Spinal cord (tissue), 10 donors: ENCODE data around the gene ELANE. TPM values are rescaled to one million over a fixed set of nuclear protein-coding genes. Genes with fewer than 3 reads are reported as not detected.
A peak's percentile ranks its signal among the peaks of the same experiment; 100 is the strongest.
"Not testable (repeated sequence)": the region's sequence is repeated elsewhere in the genome, so short reads cannot be mapped to it uniquely, and the experiment has no call there.

ENCODE experiments used
- DNase-seq, 6 donors: peaks; one replicate each; pipeline versions ENCODE4 v3.0.0 to v3.0.0-alpha.2; 2013 to 2015; ENCODE audit warnings: low spot score in 6 of 6, low read depth in 4 of 6
- H3K27ac ChIP-seq: one replicate; pipeline ENCODE4 v1.5.1; 2013; ENCODE audit warnings: low read depth, low read length, control low read depth
- H3K27me3 ChIP-seq: one replicate; pipeline ENCODE4 v1.6.1; 2013; ENCODE audit warnings: low read length; ENCODE audit not compliant: control insufficient read depth, insufficient read depth
- H3K36me3 ChIP-seq: one replicate; pipeline ENCODE4 v1.6.1; 2013; ENCODE audit warnings: low read length; ENCODE audit not compliant: control insufficient read depth, insufficient read depth
- H3K4me1 ChIP-seq: one replicate; pipeline ENCODE4 v1.6.1; 2013; ENCODE audit warnings: low read length; ENCODE audit not compliant: control insufficient read depth, insufficient read depth
- H3K4me3 ChIP-seq: one replicate; pipeline ENCODE4 v1.5.1; 2013; ENCODE audit warnings: low read depth, low read length, control low read depth
- H3K9me3 ChIP-seq: one replicate; pipeline ENCODE4 v1.6.1; 2013; ENCODE audit warnings: low read length; ENCODE audit not compliant: control insufficient read depth, insufficient read depth
- WGBS: methylation state at CpG from one replicate; pipeline ENCODE4 v1.1.5; 2013; ENCODE audit warnings: missing lambda C conversion rate; ENCODE audit not compliant: insufficient coverage; 5-methylcytosine and 5-hydroxymethylcytosine counted together
- polyA plus RNA-seq, 2 donors: library from polyadenylated mRNA; unstranded; fragments of 120-200 nt; gene quantifications; one replicate each; pipeline ENCODE4 v1.2.1, GENCODE V29; 2013; ENCODE audit not compliant: insufficient read length in 2 of 2
- total RNA-seq, 2 donors: library from RNA; depleted of rRNA in 1 of 2; stranded (reverse); fragments of 120-200 nt in 1 of 2; fragments of >200 nt in 1 of 2; gene quantifications; one replicate each; pipeline versions ENCODE4 v1.2.3 to v1.2.4, GENCODE V29; 2013 to 2014
- donor health status: healthy.

Gene ELANE
- total and polyA plus RNA-seq, 4 donors: 0.18 to 23.5 (median 0.99) TPM; not detected in 1

GRCh38 chr19:885536-886224, 33.6 kb downstream of the ELANE start:
- Histone ChIP-seq H3K9me3 (no peaks in the 10 kb centered on the region), H3K27me3 (no peaks in the 10 kb centered on the region), H3K4me3 (no peak overlapping the region), H3K36me3 (peaks cover 96% of the 10 kb centered on the region), H3K4me1 (peaks cover 13% of the 10 kb centered on the region), H3K27ac (no peak overlapping the region)
- DNase-seq: no peak
- WGBS: 95% methylated on average over 64 of the region's 64 CpGs

GRCh38 chr19:887072-887471, 35.0 kb downstream of the ELANE start:
- no peaks in the 10 kb centered on the region for H3K9me3 ChIP-seq
- no peaks in the 10 kb centered on the region for H3K27me3 ChIP-seq
- peaks cover 20% of the 10 kb centered on the region for H3K4me1 ChIP-seq
- H3K27ac ChIP-seq: no peak overlapping the region
- peaks cover 90% of the 10 kb centered on the region for H3K36me3 ChIP-seq
- WGBS: 94% methylated on average over 3 of the region's 16 CpGs
- no peak overlapping the region for H3K4me3 ChIP-seq
- DNase-seq: peak in 2 of 6 donors; percentile 64 to 76

- 97% methylated on average over 10 of the region's 10 CpGs for WGBS
- Histone ChIP-seq H3K27ac (no peak overlapping the region), H3K36me3 (peaks cover 85% of the 10 kb centered on the region), H3K9me3 (no peaks in the 10 kb centered on the region), H3K27me3 (no peaks in the 10 kb centered on the region), H3K4me3 (no peak overlapping the region), H3K4me1 (peaks cover 23% of the 10 kb centered on the region)
- no peak for DNase-seq
Observed at GRCh38 chr19:887599-887998, 35.5 kb downstream of the ELANE start.

- peaks cover 73% of the 10 kb centered on the region for H3K36me3 ChIP-seq
- no peak overlapping the region for H3K27ac ChIP-seq
- no peak for DNase-seq
- no peak overlapping the region for H3K4me3 ChIP-seq
- 95% methylated on average over 22 of the region's 30 CpGs for WGBS
- no peaks in the 10 kb centered on the region for H3K9me3 ChIP-seq
- H3K27me3 ChIP-seq: no peaks in the 10 kb centered on the region
- peaks cover 23% of the 10 kb centered on the region for H3K4me1 ChIP-seq
Observed at GRCh38 chr19:888581-889385, 36.7 kb downstream of the ELANE start.

- H3K36me3 ChIP-seq: peaks cover 63% of the 10 kb centered on the region
- H3K27ac ChIP-seq: no peak overlapping the region
- no peak overlapping the region for H3K4me3 ChIP-seq
- H3K4me1 ChIP-seq: peaks cover 23% of the 10 kb centered on the region
- 97% methylated on average over 26 of the region's 26 CpGs for WGBS
- DNase-seq: no peak
- no peaks in the 10 kb centered on the region for H3K27me3 ChIP-seq
- no peaks in the 10 kb centered on the region for H3K9me3 ChIP-seq
Observed at GRCh38 chr19:889662-890295, 37.7 kb downstream of the ELANE start.

GRCh38 chr19:890831-891230, 38.7 kb downstream of the ELANE start:
- H3K4me3 ChIP-seq: no peak overlapping the region
- no peak overlapping the region for H3K27ac ChIP-seq
- H3K36me3 ChIP-seq: peaks cover 52% of the 10 kb centered on the region
- no peaks in the 10 kb centered on the region for H3K27me3 ChIP-seq
- H3K4me1 ChIP-seq: peaks cover 23% of the 10 kb centered on the region
- no peaks in the 10 kb centered on the region for H3K9me3 ChIP-seq
- 85% methylated on average over 13 of the region's 18 CpGs for WGBS
- no peak for DNase-seq

- H3K27ac ChIP-seq, H3K9me3 ChIP-seq, H3K27me3 ChIP-seq, DNase-seq: not testable (repeated sequence)
- 92% methylated on average over 37 of the region's 50 CpGs for WGBS
- H3K36me3 ChIP-seq: peaks cover 52% of the 10 kb centered on the region
- H3K4me3 ChIP-seq: peak overlapping the region; percentile 64
- H3K4me1 ChIP-seq: peaks cover 20% of the 10 kb centered on the region
Observed at GRCh38 chr19:891421-892200, 39.5 kb downstream of the ELANE start.

- peak overlapping the region; percentile 16 for H3K27ac ChIP-seq
- WGBS: 6% methylated on average over 18 of the region's 27 CpGs
Observed at GRCh38 chr19:892243-892893, 40.3 kb downstream of the ELANE start.

More at GRCh38 chr19:892243-892893, 40.3 kb downstream of the ELANE start:
- Histone ChIP-seq H3K27me3 (no peaks in the 10 kb centered on the region), H3K4me3 (peak overlapping the region; percentile 64), H3K9me3 (no peaks in the 10 kb centered on the region), H3K36me3 (peaks cover 53% of the 10 kb centered on the region), H3K4me1 (peaks cover 13% of the 10 kb centered on the region)
- peak in 1 of 6 donors; percentile 28 for DNase-seq
